Astrocyte of the hippocampus (primary cell): ENCODE measurements around the gene PCBD2.
A peak's percentile ranks its signal among the peaks of the same experiment; 100 is the strongest.
"Not testable (repeated sequence)": the region's sequence is repeated elsewhere in the genome, so short reads cannot be mapped to it uniquely, and the experiment has no call there.

Experiments used
- DNase-seq: peaks from one replicate; pipeline ENCODE4 v3.0.0; 2011; ENCODE audit warnings: low read depth, low spot score

PCBD2 gene

DNA sequence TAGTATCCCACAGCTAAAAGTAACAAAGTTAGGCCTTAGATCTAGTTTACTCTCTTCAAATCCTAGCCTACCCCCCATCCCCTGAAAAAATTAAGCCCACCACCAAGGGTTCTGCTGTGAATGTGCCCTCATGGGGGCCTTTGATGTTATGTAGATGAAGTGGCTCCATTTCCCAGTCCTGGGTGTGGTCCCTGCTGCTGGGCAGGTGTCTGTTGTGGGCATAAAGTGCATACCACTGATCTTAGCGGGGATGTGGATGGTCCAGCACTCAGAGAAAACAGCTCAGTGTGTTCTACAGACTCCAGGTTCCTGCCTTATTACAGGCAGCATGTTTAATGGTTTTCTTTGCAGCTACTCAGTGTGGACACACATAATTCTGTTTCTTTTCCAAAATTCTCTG is 1.9 kb downstream of the PCBD2 start:
- DNase-seq = no peak

DNA sequence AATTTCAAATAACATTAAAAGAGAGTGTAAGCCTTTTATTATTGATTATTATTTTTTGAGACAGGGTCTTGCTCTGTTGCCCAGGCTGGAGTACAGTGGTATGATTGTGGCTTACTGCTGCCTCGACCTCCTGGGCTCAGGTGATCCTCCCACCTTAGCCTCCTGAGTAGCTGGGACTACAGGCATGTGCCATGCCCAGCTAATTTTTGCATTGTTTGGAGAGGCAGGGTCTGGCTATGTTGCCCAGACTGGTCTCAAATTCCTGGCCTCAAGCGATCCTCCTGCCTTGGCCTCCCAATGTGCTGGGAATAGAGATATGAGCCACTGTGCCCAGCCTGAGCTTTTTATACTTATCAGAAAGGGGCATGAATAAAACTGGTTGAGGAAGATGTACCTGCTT is 5.8 kb downstream of the PCBD2 start:
- DNase-seq = not testable (repeated sequence)

DNA sequence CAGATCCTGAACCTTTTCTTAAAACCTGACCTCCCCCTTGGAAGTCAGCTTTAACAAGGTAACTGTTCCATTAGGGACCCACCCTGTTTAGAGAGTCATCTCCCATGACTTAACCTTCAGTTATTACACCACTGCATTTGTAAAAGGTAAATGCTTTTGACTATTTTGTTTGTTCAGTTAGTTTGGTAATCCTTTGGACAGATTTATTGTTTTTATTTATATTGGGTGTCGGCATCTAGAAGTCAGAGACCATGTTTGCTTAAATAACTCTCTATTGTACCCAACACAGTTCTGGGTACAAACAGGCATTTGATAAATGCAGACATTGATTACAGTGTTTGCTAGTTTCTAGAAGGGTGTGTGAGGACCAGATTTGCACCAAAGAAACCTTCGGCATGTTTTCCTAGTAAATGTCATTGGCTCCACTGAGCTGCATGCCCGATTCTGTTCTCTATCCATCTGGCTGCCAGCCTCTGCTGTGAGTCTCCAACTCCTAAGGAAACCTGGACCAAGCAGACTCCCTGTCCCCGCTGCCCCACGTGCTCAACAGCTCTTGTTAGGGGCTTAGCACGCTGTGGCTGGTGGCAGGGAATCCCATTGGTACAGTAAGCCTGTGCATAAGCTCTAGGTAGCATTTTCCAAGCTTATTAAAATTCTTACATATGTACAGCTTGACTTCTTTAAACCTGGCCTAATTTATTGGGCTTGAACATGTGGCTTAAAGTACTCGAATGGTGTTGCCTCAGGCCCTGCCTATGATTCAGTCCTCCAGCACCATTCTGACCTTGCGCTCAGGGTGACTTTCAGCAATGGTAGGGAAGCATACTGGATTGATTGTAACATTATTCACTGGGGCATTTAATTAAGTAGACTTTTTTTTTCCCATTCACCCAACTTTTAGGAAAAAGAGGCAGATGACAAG is 6.6 kb downstream of the PCBD2 start:
- DNase-seq = no peak

- DNase-seq = no peak
Observed at GRCh38 chr5:134913254-134913653, 8.3 kb downstream of the PCBD2 start.

- DNase-seq = no peak
Observed at GRCh38 chr5:134913795-134914194, 8.9 kb downstream of the PCBD2 start.

- no peak for DNase-seq
Observed at GRCh38 chr5:134917070-134917815, 12.3 kb downstream of the PCBD2 start.

- DNase-seq = no peak
Observed at GRCh38 chr5:134918861-134919260, 13.9 kb downstream of the PCBD2 start.

GRCh38 chr5:134920848-134921575 is 16.1 kb downstream of the PCBD2 start:
- DNase-seq = no peak

GRCh38 chr5:134932508-134932907 is 27.6 kb downstream of the PCBD2 start:
- DNase-seq = no peak

DNA sequence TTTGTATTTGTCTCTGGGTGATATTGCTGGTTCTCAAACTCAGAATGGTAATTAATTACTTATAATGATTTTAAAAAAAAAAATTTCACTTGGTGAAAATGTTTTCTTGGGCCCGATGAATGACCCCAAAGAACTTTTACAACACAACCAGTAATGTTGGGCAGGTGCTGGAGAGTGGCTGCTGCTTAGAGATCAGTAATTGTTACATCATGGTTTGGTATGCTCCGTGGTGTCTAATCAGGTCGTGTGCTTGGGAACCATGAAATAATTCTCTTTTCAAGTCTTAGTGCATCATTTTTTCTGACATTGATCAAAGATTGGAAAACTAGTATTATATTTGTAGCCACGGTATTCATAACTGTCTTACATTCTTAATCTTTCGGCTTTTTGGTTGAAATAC is 29.3 kb downstream of the PCBD2 start:
- no peak for DNase-seq

DNA sequence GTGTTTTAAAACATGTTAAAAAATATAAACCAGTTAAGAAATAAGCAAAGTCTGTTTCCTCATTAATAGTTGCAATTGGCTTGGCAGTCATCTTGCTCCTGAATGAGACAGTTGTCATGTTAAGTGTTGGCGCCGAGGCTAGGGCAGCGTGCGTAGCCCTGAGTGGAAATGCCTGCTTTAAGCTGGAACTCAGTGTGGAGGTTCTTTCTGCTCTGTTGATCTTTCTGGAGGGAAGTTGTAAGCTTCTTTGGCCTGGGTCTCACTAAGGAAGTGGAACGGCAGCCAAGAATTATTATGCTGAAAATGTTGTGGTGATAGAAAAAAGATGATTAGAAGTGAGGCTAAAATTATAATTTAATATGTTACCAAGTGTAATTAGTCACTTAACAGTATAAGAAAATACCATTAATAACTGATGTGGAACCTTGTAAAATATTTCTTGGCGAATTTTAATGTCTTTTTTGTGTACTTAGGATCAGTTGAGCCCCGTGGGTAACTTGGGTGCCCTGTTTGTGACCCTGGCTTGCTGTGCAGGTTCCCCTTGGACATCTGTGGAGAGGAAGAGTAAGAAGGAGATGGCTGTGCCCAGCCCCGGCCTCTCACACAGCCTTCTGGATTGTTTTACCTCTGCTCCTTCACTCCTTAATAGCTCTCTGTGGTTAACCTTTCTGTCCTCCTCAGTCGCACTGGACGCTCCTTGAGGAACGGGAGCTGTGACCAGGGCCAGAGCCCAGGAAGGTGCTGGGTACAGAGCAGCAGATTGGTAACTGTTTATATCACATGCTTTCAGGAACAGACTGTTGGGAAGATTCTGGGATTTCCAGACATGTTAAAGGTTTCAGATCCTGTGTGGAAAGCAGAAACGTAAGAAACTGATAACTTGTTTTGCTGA is 31.0 kb downstream of the PCBD2 start:
- DNase-seq = no peak

DNA sequence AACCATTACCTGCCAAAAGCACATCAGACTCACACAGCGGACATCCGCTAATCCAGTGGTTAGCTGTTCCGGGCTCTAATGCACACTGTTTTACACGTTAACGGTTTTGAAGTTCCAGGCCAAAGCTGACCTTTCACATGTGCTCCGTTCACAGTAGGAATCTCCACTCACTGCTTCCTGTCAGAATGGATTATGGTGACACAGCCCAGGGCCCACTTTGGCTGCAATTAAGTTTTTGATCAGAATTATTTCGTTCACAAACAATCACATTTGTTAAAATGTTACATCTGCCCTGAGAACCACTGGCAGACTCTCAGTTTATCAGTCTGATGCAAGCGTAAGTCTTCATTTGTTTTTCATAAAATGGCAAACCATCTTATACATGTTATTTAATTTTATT is 32.6 kb downstream of the PCBD2 start:
- DNase-seq = no peak

DNA sequence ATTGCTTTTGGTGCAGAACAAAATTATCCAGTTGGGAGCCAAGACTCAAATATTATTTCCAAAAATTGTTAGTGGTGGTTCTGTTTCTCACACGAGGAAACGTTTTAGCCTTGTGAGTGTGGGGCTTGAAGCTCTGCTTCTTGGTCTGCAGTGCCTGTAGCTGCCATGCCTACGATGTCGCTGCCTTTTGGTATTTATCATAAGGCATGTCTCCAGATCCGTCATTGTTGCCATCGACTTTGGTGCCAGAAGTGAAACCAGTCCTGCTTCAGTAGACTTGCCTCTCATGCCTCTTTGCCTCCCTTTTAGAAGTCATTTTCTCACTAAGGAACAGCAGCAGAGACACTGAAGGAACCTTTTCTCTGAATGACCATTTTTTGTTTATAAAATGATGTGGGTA is 33.1 kb downstream of the PCBD2 start:
- DNase-seq = no peak

DNA sequence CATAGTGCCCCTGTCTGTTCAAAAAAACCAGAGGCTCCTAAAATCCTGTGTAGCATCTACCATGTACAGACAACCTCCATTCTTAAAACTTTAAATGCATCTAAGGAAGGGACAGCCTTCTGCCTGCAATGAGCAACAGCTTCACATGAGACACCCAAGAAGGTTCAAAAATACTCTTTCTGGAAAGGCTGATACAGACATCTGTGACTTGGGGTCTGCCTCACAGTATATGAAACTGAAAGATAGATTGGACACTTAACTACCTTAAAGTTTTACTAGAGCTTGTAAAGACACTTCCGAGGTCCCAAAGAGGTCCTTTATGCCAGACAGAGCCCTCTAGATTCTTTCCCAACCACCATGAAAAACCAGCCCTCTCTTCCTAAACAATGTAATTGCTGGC is 34.6 kb downstream of the PCBD2 start:
- DNase-seq = no peak

DNA sequence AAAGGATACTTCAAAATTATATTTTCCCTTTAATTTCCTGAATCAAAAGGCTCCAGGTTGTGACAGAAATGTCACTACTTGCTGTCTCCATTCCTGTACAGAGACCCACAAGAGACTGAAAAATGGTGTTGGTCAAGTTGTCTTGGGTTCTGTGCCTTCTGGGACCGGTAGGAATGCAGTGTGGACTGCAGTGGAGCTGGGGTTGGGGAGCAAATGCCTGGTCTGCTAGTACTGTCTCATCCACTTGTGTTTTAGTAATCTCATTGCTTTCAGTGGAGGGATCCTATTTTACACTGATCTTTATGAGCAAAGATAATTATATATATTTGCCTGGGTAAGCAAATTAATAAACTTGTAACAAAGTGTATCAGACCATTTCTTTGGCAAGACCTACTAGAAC is 38.6 kb downstream of the PCBD2 start:
- no peak for DNase-seq

- DNase-seq = no peak
Observed at GRCh38 chr5:134944630-134945029, 39.7 kb downstream of the PCBD2 start.

DNA sequence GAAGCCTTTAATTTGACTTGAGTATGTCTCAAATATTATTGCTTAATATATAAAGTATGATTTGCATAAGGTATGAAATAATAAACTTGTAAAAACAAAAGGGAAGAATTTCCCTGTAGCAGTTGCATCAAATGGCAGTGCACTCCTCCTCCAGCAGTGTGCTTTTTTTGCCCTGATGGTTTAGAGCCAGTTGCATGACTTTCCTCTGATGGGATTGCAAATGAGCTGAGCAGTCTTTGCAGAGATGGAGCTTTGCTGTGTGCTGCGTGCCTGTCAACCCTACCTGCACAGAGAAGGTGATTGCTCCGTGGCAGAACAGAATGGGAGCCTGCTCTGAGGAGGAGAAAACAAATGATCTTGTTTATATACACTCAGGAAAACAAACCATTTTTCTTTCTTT is 40.1 kb downstream of the PCBD2 start:
- no peak for DNase-seq

DNA sequence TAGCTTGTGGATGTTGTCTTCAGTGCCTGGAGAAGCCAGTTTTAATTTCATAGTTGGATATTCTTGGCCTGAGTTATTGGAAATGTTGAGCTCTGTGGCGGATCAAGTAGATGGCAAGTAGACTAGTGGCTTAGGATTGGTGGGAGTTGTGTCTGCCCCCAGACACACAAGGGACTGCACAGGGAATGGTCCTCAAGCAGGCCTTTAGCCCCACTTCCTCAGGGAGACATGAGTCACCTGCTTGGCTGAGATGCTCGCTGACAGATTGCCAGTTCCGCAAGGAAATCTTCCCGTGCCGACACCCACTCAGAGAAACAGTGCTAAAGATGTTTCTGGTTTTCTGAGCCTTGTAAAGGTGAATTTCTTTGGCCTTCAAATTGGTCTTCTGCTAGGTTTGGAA is 44.0 kb downstream of the PCBD2 start:
- DNase-seq = peak; percentile 47

DNA sequence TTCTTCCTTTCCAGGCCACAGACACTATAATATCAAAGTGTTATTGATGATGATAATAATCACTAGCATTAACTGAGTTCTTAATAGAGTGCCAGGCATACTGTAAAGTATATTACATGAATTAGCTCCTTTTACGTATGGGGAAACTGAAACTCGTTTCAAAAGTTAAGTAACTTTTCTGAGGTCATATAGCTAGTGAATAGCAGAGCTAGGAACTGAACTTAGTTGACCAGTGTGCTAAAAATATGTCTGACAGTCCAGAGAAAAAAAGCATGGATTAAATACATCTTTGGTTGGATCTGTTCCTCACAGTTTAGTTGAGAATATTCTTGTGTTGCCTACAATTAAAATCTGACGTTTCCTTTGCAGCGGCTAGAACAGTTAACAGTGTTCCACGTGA is 44.4 kb downstream of the PCBD2 start:
- no peak for DNase-seq

GRCh38 chr5:134957920-134958608 is 53.1 kb downstream of the PCBD2 start:
- DNase-seq = no peak

DNA sequence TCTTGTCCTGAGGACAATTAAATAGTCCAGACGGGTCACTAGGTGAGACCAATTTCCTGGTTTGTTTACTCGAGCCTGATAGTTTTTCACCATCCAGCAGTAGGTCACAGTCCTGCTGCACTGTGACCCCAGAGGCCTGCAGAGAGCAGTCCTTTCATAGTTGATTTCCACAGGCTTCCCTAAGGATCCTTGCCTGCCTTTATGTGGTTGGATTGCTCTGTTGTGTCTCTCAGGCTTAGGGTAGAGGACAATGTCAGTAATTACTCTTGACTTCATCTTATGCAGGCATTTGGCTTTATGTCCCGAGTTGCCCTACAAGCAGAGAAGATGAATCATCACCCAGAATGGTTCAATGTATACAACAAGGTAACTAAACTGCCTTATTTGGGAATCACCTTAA is 53.8 kb downstream of the PCBD2 start:
- DNase-seq = no peak
